HepG2 (cell line): ENCODE data around the gene FAM20A. TPM values are rescaled to one million over a fixed set of nuclear protein-coding genes. Genes with fewer than 3 reads are reported as not detected.

Experiments
- ARID4A ChIP-seq: sonication (generic); formaldehyde crosslinking; IDR thresholded peaks from 2 replicates; pipeline ENCODE4 v1.5.0; 2020; ENCODE audit warnings: mild to moderate bottlenecking, missing genetic modification reagents, borderline replicate concordance
- BCL3 ChIP-seq: sonication (generic); formaldehyde crosslinking; IDR thresholded peaks from 2 replicates; pipeline ENCODE4 v1.5.1; 2020; ENCODE audit warnings: mild to moderate bottlenecking, missing genetic modification reagents, moderate library complexity
- GABPA ChIP-seq, 2 experiments: IDR thresholded peaks; 2 replicates each; pipeline ENCODE4 v1.6.1; 2011 to 2016; ENCODE audit warnings: low read depth in 2 of 2, low read length in 1 of 2, missing biosample characterization in 1 of 2, missing genetic modification characterization in 1 of 2
- KDM5A ChIP-seq: fragments of 200-600 bp; sonication (generic); IDR thresholded peaks from 2 replicates; pipeline ENCODE4 v1.7.0; 2018; ENCODE audit warnings: antibody characterized with exemption, mild to moderate bottlenecking, low read length, borderline replicate concordance
- SOX5 ChIP-seq: IDR thresholded peaks from 2 replicates; pipeline ENCODE4 v1.6.1; 2016; ENCODE audit warnings: borderline replicate concordance
- SPEN ChIP-seq: sonication (generic); formaldehyde crosslinking; IDR thresholded peaks from 2 replicates; pipeline ENCODE4 v1.5.1; 2020; ENCODE audit warnings: low read depth, mild to moderate bottlenecking, missing genetic modification reagents
- THYN1 ChIP-seq: sonication (generic); formaldehyde crosslinking; IDR thresholded peaks from 2 replicates; pipeline ENCODE4 v1.8.1; 2023; ENCODE audit warnings: low read depth, mild to moderate bottlenecking, moderate library complexity, missing genetic modification reagents, borderline replicate concordance
- ZBTB40 ChIP-seq, 2 experiments: fragments of 450-650 bp in 1 of 2; sonication (generic) in 1 of 2; formaldehyde crosslinking in 1 of 2; IDR thresholded peaks; 2 replicates each; pipeline versions ENCODE4 v1.6.1 to v1.8.0; 2016 to 2022; ENCODE audit warnings: antibody characterized with exemption in 1 of 2, mild to moderate bottlenecking in 1 of 2, missing genetic modification reagents in 1 of 2
- ZNF446 ChIP-seq: sonication (generic); formaldehyde crosslinking; IDR thresholded peaks from 2 replicates; pipeline ENCODE4 v1.5.0; 2020; ENCODE audit warnings: mild to moderate bottlenecking, missing genetic modification reagents
- ZNF484 ChIP-seq: sonication (generic); formaldehyde crosslinking; IDR thresholded peaks from 2 replicates; pipeline ENCODE4 v1.5.1; 2020; ENCODE audit warnings: mild to moderate bottlenecking, low read depth, missing genetic modification reagents, borderline replicate concordance
- ZNF556 ChIP-seq: sonication (generic); formaldehyde crosslinking; IDR thresholded peaks from 2 replicates; pipeline ENCODE4 v1.4.0; 2020; ENCODE audit warnings: mild to moderate bottlenecking, missing genetic modification reagents, borderline replicate concordance
- ZNF607 ChIP-seq: sonication (generic); formaldehyde crosslinking; IDR thresholded peaks from 2 replicates; pipeline ENCODE4 v1.5.1; 2020; ENCODE audit warnings: missing genetic modification reagents, mild to moderate bottlenecking, borderline replicate concordance
- polyA plus RNA-seq, 8 experiments: library from polyadenylated mRNA; depleted of rRNA in 3 of 8; stranded (reverse) in 7 of 8; unstranded in 1 of 8; fragments of >200 nt; fragmentation: Illumina TruSeq in 4 of 8; extraction: Trizol in 4 of 8; gene quantifications; 2 replicates each; pipeline versions ENCODE4 v1.2.1 to v1.2.3, GENCODE V29; 2011 to 2016; ENCODE audit warnings: low read depth in 4 of 8, missing spikeins in 1 of 8, mixed read lengths in 1 of 8; ENCODE audit not compliant: insufficient read depth in 1 of 8
- total RNA-seq, 5 experiments: library from RNA; depleted of rRNA; stranded (reverse); fragments of >200 nt; fragmentation: Illumina TruSeq; extraction: Trizol; gene quantifications; 2 replicates each; pipeline ENCODE4 v1.2.3, GENCODE V29; 2016; ENCODE audit warnings: low read depth in 1 of 5

Gene FAM20A
- total and polyA plus RNA-seq, 2 of the 13 experiments (the other 11 are each of a cell fraction or from before 2014, with no cell fraction given): 9.3 to 20.7 TPM

- TF ChIP-seq GABPA (IDR thresholded peaks at IDR 0.05; ENCODE audit: low read depth, low read length) (no peak), GABPA (CRISPR knock-in tag; IDR thresholded peaks at IDR 0.05; ENCODE audit: low read depth) (peak; percentile 36; the same call in 1 of the 2 replicates), ZNF446 (CRISPR knock-in tag) (no peak), KDM5A (0 out of 2 replicates have a peak, but pooled peaks have one; percentile 6), SPEN (no peak), THYN1 (CRISPR knock-in tag) (no peak), ARID4A (CRISPR knock-in tag) (no peak), ZNF607 (CRISPR knock-in tag) (no peak), ZNF556 (CRISPR knock-in tag) (no peak), ZBTB40 (IDR thresholded peaks at IDR 0.05) (no peak), ZBTB40 (CRISPR knock-in tag; IDR thresholded peaks at IDR 0.05) (no peak), ZNF484 (CRISPR knock-in tag) (no peak), BCL3 (no peak), SOX5 (no peak)
Measured at GRCh38 chr17:68514831-68515635, 86.1 kb downstream of the FAM20A start (continued).
